K562 (cell line): ENCODE measurements around the gene LUZP4. TPM values are rescaled to one million over a fixed set of nuclear protein-coding genes. Genes with fewer than 3 reads are reported as not detected.
"Not testable (repeated sequence)": the region's sequence is repeated elsewhere in the genome, so short reads cannot be mapped to it uniquely, and the experiment has no call there.

ENCODE experiments used
- ATAC-seq: fragments of 200-7000 bp; cut with Tn5 transposase; 3 replicates; pipeline ENCODE4 v1.9.1; 2020; ENCODE audit warnings: moderate library complexity
- BruUV-seq: library from RNA; stranded (reverse); fragments of 400-500 nt; replicated peaks from 2 replicates; lab custom pipeline; 2021; lab: Mats Ljungman, UMichigan
- CTCF ChIA-PET: fragments of 300-600 bp; formaldehyde crosslinking; extraction: SDS; loops from one replicate; lab custom pipeline; 2021; ENCODE audit warnings: low intra/inter-chr PET ratio; lab: Yijun Ruan, JAX
- POLR2A ChIA-PET: fragments of 300-600, 350-650 bp; sonication (Branson Sonifier 250); formaldehyde crosslinking; extraction: SDS; loops from one replicate; lab custom pipeline; 2021; ENCODE audit warnings: antibody characterized with exemption, inconsistent platforms; lab: Yijun Ruan, JAX
- DNase-seq, 4 experiments: peaks; one replicate each; pipeline versions ENCODE4 v3.0.0 to v3.0.0-alpha.2; 2011 to 2018; ENCODE audit warnings: low spot score in 3 of 4, mixed read lengths in 3 of 4; ENCODE audit errors: extremely low read depth in 1 of 4
- FAIRE-seq: peaks from 2 replicates; lab custom pipeline; 2011; peaks lifted over from hg19 to GRCh38; lab: Jason Lieb, UNC
- H2AFZ ChIP-seq: 2 replicates; pipeline ENCODE4 v1.6.0; 2011; ENCODE audit warnings: low read depth, low read length, control low read depth, inconsistent platforms
- H3K27ac ChIP-seq: fragments of 200-600 bp; 3 replicates; pipeline ENCODE4 v1.8.0; 2011; ENCODE audit warnings: low read depth, mild to moderate bottlenecking, control low read depth, inconsistent platforms, low read length, moderate library complexity, mixed read lengths; ENCODE audit errors: extremely low read depth
- H3K27me3 ChIP-seq, 2 experiments: fragments of 300-600 bp in 1 of 2; 2 replicates in 1 of 2; 3 replicates in 1 of 2; pipeline versions ENCODE4 v1.6.0 to v1.8.0; 2011; ENCODE audit warnings: inconsistent platforms in 2 of 2, low read length in 2 of 2, mild to moderate bottlenecking in 1 of 2, mixed read lengths in 1 of 2, moderate library complexity in 1 of 2; ENCODE audit not compliant: control insufficient read depth in 2 of 2, insufficient read depth in 2 of 2
- H3K36me3 ChIP-seq: fragments of 300-600 bp; 3 replicates; pipeline ENCODE4 v1.8.0; 2011; ENCODE audit warnings: mild to moderate bottlenecking, low read length, inconsistent platforms; ENCODE audit not compliant: control insufficient read depth, insufficient read depth
- H3K4me1 ChIP-seq, 2 experiments: fragments of 200-600 bp in 1 of 2; replicated peaks in 1 of 2; 2 replicates in 1 of 2; 3 replicates in 1 of 2; pipeline versions ENCODE4 v1.5.1 to v1.8.0; 2011; ENCODE audit warnings: inconsistent platforms in 2 of 2, low read length in 2 of 2, mild to moderate bottlenecking in 1 of 2, mixed read lengths in 1 of 2, moderate library complexity in 1 of 2; ENCODE audit not compliant: control insufficient read depth in 2 of 2, insufficient read depth in 2 of 2
- H3K4me2 ChIP-seq: 2 replicates; pipeline ENCODE4 v1.6.1; 2011; ENCODE audit warnings: low read length, control low read depth, inconsistent platforms, mixed read lengths; ENCODE audit not compliant: insufficient read depth
- H3K4me3 ChIP-seq: fragments of 200-600 bp; sonication (generic), shearing (Covaris generic); 2 replicates; pipeline ENCODE4 v1.5.1; 2016; ENCODE audit warnings: control low read depth, inconsistent platforms
- H3K79me2 ChIP-seq: fragments of 200-600 bp; 3 replicates; pipeline ENCODE4 v1.8.0; 2011; ENCODE audit warnings: low read length, inconsistent platforms; ENCODE audit not compliant: control insufficient read depth, insufficient read depth
- H3K9ac ChIP-seq, 2 experiments: 2 replicates each; pipeline versions ENCODE4 v1.6.0 to v1.6.1; 2011; ENCODE audit warnings: low read depth in 2 of 2, low read length in 2 of 2, control low read depth in 1 of 2, inconsistent platforms in 1 of 2, mild to moderate bottlenecking in 1 of 2, mixed read lengths in 1 of 2; ENCODE audit not compliant: insufficient read depth in 1 of 2
- H3K9me1 ChIP-seq: one replicate; pipeline ENCODE4 v1.6.0; 2011; ENCODE audit warnings: inconsistent platforms, mild to moderate bottlenecking, low read length, moderate library complexity; ENCODE audit not compliant: control insufficient read depth, insufficient read depth
- H3K9me3 ChIP-seq: replicated peaks from 2 replicates; pipeline ENCODE4 v1.5.1; 2011; ENCODE audit warnings: low read depth, low read length, inconsistent platforms; ENCODE audit not compliant: control insufficient read depth, insufficient read depth
- H4K20me1 ChIP-seq: replicated peaks from 2 replicates; pipeline ENCODE4 v1.6.1; 2011; ENCODE audit warnings: low read length, inconsistent platforms, mixed read lengths; ENCODE audit not compliant: control insufficient read depth, insufficient read depth
- BACH1 ChIP-seq: fragments of 200-800 bp; sonication (Bioruptor generic); IDR thresholded peaks from 2 replicates; pipeline ENCODE4 v1.6.1; 2016; ENCODE audit warnings: missing genetic modification characterization, missing compliant biosample characterization
- CBFA2T3 ChIP-seq: fragments of 450-650 bp; IDR thresholded peaks from 2 replicates; pipeline ENCODE4 v1.6.1; 2017
- E2F3 ChIP-seq: fragments of 250-450 bp; sonication (Bioruptor Pico); IDR thresholded peaks from 2 replicates; pipeline ENCODE4 v1.4.0; 2020; ENCODE audit warnings: mild to moderate bottlenecking
- RFX7 ChIP-seq: fragments of 250-450 bp; sonication (Bioruptor Pico); IDR thresholded peaks from 2 replicates; pipeline ENCODE4 v1.5.1; 2021; ENCODE audit warnings: mild to moderate bottlenecking
- ZNF79 ChIP-seq: fragments of 250-450 bp; sonication (Bioruptor Pico); IDR thresholded peaks from 2 replicates; pipeline ENCODE4 v1.4.0; 2020; ENCODE audit warnings: low read depth, mild to moderate bottlenecking, moderate library complexity
- WGBS: fragments of 100-300 bp; shearing (Covaris generic); methylation state at CpG from one replicate; pipeline ENCODE4 v1.1.6; 2016; ENCODE audit warnings: low coverage, mixed read lengths; ENCODE audit not compliant: insufficient coverage; ENCODE audit errors: missing lambda C conversion rate; 5-methylcytosine and 5-hydroxymethylcytosine counted together
- in situ Hi-C: fragments of 300-500 bp; cut with MboI; formaldehyde crosslinking; loops from 4 replicates; pipeline ENCODE4 v1.15.0; 2018; ENCODE audit warnings: inconsistent platforms, mixed read lengths
- intact Hi-C: fragments of 100-400 bp; cut with micrococcal nuclease; formaldehyde crosslinking; loops from 2 replicates; pipeline ENCODE4 v1.14.2; 2022
- polyA plus RNA-seq, 8 experiments: library from polyadenylated mRNA; depleted of rRNA in 4 of 8; stranded (reverse) in 5 of 8; unstranded in 3 of 8; fragments of >200 nt; fragmentation: Nextera tagmentation in 2 of 8; fragmentation: Illumina TruSeq in 1 of 8; extraction: Ambion mirVana in 2 of 8; extraction: Trizol in 1 of 8; gene quantifications; 2 replicates each; pipeline versions ENCODE4 v1.2.1 to v1.2.3, GENCODE V29; 2011 to 2014; ENCODE audit warnings: inconsistent platforms in 1 of 8, missing spikeins in 1 of 8
- total RNA-seq, 7 experiments: library from RNA; depleted of rRNA in 6 of 7; stranded (reverse); fragments of >200 nt in 6 of 7; fragmentation: Illumina TruSeq in 2 of 7; extraction: Trizol in 2 of 7; gene quantifications; 2 replicates each; pipeline versions ENCODE4 v1.2.1 to v1.2.3, GENCODE V29; 2011 to 2021; ENCODE audit warnings: low replicate concordance in 1 of 7
- TF ChIP-seq, protein P1 (sequence below): fragments of 200-800 bp; sonication (Bioruptor generic); IDR thresholded peaks from 2 replicates; pipeline ENCODE4 v1.6.1; 2017; ENCODE audit warnings: missing genetic modification characterization, missing compliant biosample characterization
- TF ChIP-seq, protein P2 (sequence below): fragments of 450-650 bp; conservative IDR thresholded peaks from 2 replicates; pipeline ENCODE4 v1.6.1; 2016; ENCODE audit warnings: missing genetic modification characterization, low read depth, mild to moderate bottlenecking, control low read depth, missing compliant biosample characterization
- TF ChIP-seq, protein P3 (sequence below): sonication (generic); formaldehyde crosslinking; IDR thresholded peaks from 2 replicates; pipeline ENCODE4 v1.8.1; 2023; ENCODE audit warnings: mild to moderate bottlenecking, missing genetic modification reagents

The LUZP4 gene
- total and polyA plus RNA-seq, 9 of the 15 experiments (the other 6 are each of a cell fraction or from before 2014, with no cell fraction given) = 0.16 to 1.1 (median 0.36) TPM

DNA sequence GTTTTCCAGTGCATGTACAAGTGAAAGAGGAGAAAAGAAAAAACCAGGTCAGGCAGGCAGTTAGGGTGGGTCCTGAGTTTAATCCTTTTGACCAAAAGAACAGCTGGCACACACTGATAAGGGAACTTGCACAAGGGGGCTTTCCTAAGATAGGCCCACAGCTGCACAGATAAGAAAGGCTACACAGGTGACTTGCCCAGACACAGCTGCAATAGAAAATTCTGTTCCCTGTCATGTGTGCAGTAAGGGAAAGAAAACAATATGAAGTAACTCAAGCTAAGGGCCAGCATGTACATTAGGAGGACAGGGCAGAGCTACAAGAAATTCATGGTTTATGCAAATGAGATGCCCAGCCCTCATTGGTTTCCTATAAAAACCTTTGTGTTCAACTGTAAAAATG, 32.9 kb downstream of the LUZP4 start (continued):
- TF ChIP-seq, protein P1, sequence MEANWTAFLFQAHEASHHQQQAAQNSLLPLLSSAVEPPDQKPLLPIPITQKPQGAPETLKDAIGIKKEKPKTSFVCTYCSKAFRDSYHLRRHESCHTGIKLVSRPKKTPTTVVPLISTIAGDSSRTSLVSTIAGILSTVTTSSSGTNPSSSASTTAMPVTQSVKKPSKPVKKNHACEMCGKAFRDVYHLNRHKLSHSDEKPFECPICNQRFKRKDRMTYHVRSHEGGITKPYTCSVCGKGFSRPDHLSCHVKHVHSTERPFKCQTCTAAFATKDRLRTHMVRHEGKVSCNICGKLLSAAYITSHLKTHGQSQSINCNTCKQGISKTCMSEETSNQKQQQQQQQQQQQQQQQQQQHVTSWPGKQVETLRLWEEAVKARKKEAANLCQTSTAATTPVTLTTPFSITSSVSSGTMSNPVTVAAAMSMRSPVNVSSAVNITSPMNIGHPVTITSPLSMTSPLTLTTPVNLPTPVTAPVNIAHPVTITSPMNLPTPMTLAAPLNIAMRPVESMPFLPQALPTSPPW (CRISPR knock-in tag) = peak; percentile 38; the same call in 1 of the 2 replicates
- TF ChIP-seq CBFA2T3 (peak; percentile 97), ZNF79 (no peak)

DNA sequence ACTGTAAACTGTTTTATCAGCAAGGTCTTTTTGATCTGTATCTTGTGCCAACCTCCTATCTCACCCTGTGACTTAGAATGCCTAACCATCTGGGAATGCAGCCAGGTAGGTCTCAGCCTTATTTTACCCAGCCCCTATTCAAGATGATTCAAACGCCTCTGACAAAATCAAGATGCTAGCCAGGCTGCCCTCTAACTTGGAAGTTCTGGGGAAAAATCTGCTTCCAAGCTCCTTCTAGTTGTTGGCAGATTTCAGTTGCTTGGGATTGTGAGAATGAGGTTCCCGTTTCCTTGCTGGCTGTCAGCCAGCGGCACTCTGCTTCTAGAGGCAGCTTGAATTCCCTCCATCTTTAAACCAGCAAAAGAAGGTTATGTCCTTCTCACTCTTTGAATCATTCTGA, 34.7 kb downstream of the LUZP4 start:
- Histone ChIP-seq H3K79me2 (no peaks in the 10 kb centered on the region), H3K27me3 (no peaks in the 10 kb centered on the region), H4K20me1 (no peaks in the 10 kb centered on the region), H3K27ac (no peak overlapping the region), H3K4me2 (no peak overlapping the region), H3K9me1 (no peaks in the 10 kb centered on the region), H3K4me1 (no peaks in the 10 kb centered on the region; a peak in 1 of 5 replicates), H2AFZ (no peak overlapping the region), H3K36me3 (no peaks in the 10 kb centered on the region), H3K9me3 (no peaks in the 10 kb centered on the region), H3K4me3 (no peak overlapping the region), H3K9ac (no peak overlapping the region)
- in situ Hi-C loops (no loop called here), intact Hi-C loops (no loop called here)
- 10% methylated on average over 3 of the region's 3 CpGs for WGBS
- TF ChIP-seq BACH1 (tag) (no peak), E2F3 (CRISPR knock-in tag) (no peak), CBFA2T3 (no peak), RFX7 (CRISPR knock-in tag) (no peak)
- TF ChIP-seq, protein P2, sequence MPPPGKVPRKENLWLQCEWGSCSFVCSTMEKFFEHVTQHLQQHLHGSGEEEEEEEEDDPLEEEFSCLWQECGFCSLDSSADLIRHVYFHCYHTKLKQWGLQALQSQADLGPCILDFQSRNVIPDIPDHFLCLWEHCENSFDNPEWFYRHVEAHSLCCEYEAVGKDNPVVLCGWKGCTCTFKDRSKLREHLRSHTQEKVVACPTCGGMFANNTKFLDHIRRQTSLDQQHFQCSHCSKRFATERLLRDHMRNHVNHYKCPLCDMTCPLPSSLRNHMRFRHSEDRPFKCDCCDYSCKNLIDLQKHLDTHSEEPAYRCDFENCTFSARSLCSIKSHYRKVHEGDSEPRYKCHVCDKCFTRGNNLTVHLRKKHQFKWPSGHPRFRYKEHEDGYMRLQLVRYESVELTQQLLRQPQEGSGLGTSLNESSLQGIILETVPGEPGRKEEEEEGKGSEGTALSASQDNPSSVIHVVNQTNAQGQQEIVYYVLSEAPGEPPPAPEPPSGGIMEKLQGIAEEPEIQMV (tag) = no peak
- TF ChIP-seq, protein P3, sequence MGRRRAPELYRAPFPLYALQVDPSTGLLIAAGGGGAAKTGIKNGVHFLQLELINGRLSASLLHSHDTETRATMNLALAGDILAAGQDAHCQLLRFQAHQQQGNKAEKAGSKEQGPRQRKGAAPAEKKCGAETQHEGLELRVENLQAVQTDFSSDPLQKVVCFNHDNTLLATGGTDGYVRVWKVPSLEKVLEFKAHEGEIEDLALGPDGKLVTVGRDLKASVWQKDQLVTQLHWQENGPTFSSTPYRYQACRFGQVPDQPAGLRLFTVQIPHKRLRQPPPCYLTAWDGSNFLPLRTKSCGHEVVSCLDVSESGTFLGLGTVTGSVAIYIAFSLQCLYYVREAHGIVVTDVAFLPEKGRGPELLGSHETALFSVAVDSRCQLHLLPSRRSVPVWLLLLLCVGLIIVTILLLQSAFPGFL (CRISPR knock-in tag) = no peak
- CTCF ChIA-PET = no interaction called here
- ATAC-seq (no peak), DNase-seq (no peak), FAIRE-seq (no peak)
- POLR2A ChIA-PET = no interaction called here
- BruUV-seq = no TSS peak

DNA sequence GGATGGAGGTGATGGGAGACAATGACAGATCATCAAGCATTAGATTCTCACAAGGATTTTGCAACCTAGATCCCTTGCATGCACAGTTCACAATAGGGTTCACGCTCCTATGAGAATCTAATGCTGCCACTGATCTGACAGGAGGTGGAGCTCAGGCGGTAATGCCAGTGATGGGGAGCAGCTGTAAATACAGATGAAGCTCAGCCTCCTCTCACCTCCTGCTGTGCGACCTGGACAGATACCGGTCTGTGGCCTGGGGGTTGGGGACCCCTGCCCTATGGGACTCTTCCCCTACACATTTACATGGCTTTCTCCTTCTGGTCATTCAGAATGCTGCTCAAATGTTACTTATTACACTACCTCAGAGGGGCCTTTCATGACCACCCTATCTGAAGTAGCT, 39.8 kb downstream of the LUZP4 start:
- POLR2A ChIA-PET, in situ Hi-C loops: not testable (repeated sequence)
- WGBS = 0% methylated on average over 4 of the region's 4 CpGs

More for the DNA sequence above, 39.8 kb downstream of the LUZP4 start:
- intact Hi-C loops, BruUV-seq, H3K9me3 ChIP-seq, H2AFZ ChIP-seq, H3K79me2 ChIP-seq, DNase-seq, H3K27ac ChIP-seq, H3K4me3 ChIP-seq, H3K27me3 ChIP-seq, CTCF ChIA-PET, ATAC-seq, H3K9me1 ChIP-seq, FAIRE-seq, H3K9ac ChIP-seq, H4K20me1 ChIP-seq, H3K4me1 ChIP-seq, H3K4me2 ChIP-seq, H3K36me3 ChIP-seq: not testable (repeated sequence)
